Ishikawa (cell line): ENCODE measurements around the gene KRT17.

Experiments
- CEBPB ChIP-seq: IDR thresholded peaks from 2 replicates; pipeline ENCODE4 v1.6.1; 2012
- CREB1 ChIP-seq: IDR thresholded peaks from 2 replicates; pipeline ENCODE4 v1.6.1; 2012; ENCODE audit warnings: low read depth
- EGR1 ChIP-seq: IDR thresholded peaks from 2 replicates; pipeline ENCODE4 v1.6.1; 2012
- EP300 ChIP-seq: IDR thresholded peaks from 2 replicates; pipeline ENCODE4 v1.6.1; 2012; ENCODE audit warnings: borderline replicate concordance
- FOXM1 ChIP-seq: IDR thresholded peaks from 2 replicates; pipeline ENCODE4 v1.6.1; 2012; ENCODE audit warnings: low read depth, borderline replicate concordance
- MAX ChIP-seq: IDR thresholded peaks from 2 replicates; pipeline ENCODE4 v1.6.1; 2012
- NFIC ChIP-seq: IDR thresholded peaks from 2 replicates; pipeline ENCODE4 v1.6.1; 2012
- RAD21 ChIP-seq: IDR thresholded peaks from 2 replicates; pipeline ENCODE4 v1.6.1; 2012; ENCODE audit warnings: low read depth
- REST ChIP-seq: IDR thresholded peaks from 2 replicates; pipeline ENCODE4 v1.6.1; 2012; ENCODE audit warnings: low read depth, mild to moderate bottlenecking
- TAF1 ChIP-seq: IDR thresholded peaks from 2 replicates; pipeline ENCODE4 v1.6.1; 2012; ENCODE audit warnings: low read depth, mild to moderate bottlenecking
- TCF12 ChIP-seq: IDR thresholded peaks from 2 replicates; pipeline ENCODE4 v1.6.1; 2012; ENCODE audit warnings: low read depth
- TEAD4 ChIP-seq: IDR thresholded peaks from 2 replicates; pipeline ENCODE4 v1.6.1; 2012
- USF1 ChIP-seq: IDR thresholded peaks from 2 replicates; pipeline ENCODE4 v1.6.1; 2012
- YY1 ChIP-seq: IDR thresholded peaks from 2 replicates; pipeline ENCODE4 v1.6.1; 2012; ENCODE audit warnings: low read depth
- ZBTB7A ChIP-seq: IDR thresholded peaks from 2 replicates; pipeline ENCODE4 v1.6.1; 2012; ENCODE audit warnings: low read depth

The KRT17 gene

DNA sequence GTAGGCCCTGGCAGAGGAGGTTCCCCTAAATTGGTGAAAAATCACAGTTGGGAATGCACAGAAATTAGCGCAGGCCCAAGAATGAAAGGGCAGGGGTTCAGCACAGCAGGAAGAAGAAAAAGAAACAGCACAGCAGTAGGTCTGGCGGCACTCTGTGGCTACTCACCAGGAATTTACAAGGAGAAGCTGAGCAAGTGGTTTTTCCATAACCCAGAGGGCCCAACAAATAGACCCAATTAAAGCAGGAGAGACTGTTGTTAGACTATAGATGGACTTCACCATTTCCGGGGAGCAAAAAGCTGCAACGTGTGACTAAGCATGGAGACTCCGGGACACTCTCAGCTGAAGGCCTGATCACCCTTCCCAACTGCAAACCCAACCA is 2.5 kb upstream of the KRT17 start:
- TF ChIP-seq TCF12 (peak; percentile 33; the same call in 1 of the 2 replicates), TEAD4 (peak; percentile 37; the same call in 1 of the 2 replicates), EP300 (peak; percentile 56; the same call in 1 of the 2 replicates)

- TF ChIP-seq ZBTB7A = peak; percentile 55; the same call in 1 of the 2 replicates
These were observed 1.9 kb upstream of the KRT17 start for GRCh38 chr17:41626028-41626913.

DNA sequence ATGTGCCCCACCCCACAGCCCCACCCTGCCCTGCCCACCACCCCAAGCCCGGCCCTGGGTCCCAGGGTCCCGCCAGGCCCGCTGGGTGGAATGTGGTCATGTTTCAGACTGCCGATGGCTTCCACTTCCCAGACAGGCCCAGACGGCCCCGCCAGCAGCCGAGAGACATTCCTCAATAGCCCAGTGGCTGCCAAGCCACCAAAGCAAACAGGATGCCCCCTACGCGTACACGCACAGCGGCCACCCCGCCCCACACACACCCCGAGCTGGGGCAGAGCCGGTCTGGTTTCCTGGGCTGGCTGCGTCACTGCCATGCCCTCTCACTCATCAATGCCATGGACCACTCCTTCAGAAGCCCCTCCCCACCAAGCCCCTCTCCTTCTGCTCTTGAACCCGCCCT is 1.2 kb upstream of the KRT17 start:
- no peak for TF ChIP-seq RAD21
- peak; percentile 82 for TF ChIP-seq EP300
- 0 out of 2 replicates have a peak, but pooled peaks have one; percentile 6 for TF ChIP-seq ZBTB7A
- TF ChIP-seq TEAD4 = peak; percentile 64
- TF ChIP-seq NFIC = peak; percentile 74
- peak; percentile 44; the same call in 1 of the 2 replicates for TF ChIP-seq FOXM1
- TF ChIP-seq TAF1 = no peak
- peak; percentile 80 for TF ChIP-seq TCF12

- TF ChIP-seq EGR1 = no peak
- no peak for TF ChIP-seq CEBPB
- TF ChIP-seq YY1 = no peak
- no peak for TF ChIP-seq RAD21
- no peak for TF ChIP-seq TAF1
- no peak for TF ChIP-seq ZBTB7A
- TF ChIP-seq CREB1 = no peak
These were observed 2.5 kb downstream of the KRT17 start for GRCh38 chr17:41621916-41622315.

DNA sequence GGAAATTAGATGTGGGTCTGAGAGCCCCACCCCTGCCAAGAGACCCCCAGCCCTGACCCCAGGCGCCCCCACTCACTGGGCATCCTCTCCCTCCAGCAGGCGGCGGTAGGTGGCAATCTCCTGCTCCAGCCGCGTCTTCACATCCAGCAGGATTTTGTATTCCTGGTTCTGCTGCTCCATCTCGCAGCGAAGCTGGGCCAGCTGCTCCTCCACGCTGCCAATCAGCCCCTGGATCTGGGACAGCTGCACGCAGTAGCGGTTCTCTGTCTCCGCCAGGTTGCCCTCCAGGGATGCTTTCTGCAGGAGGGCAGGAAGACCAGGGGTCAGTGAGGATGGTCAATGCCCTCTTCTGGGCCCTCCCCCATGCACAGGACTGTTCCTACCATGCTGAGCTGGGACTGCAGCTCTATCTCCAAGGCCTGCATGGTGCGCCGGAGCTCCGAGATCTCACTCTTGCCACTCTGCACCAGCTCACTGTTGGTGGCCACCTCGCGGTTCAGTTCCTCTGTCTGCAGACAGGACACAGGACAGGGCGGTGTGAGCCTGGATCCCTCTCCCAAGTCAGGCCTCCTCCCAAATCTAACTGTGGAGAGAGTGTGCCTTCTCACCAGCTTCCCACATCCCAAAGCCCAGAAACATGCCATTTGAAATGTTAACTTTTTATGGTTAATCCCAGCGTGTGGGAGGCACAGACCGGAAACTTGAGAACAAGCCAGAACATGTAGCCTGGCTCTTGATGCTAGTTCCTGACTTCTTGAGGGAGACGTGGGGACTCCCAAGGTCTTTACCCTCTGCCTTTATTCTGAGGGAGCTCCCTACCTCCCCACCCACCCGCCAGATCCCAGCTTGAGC is 3.6 kb downstream of the KRT17 start:
- no peak for TF ChIP-seq TAF1
- TF ChIP-seq TEAD4 = no peak
- no peak for TF ChIP-seq EGR1
- TF ChIP-seq ZBTB7A = no peak
- TF ChIP-seq FOXM1 = no peak
- no peak for TF ChIP-seq USF1
- TF ChIP-seq CREB1 = no peak
- no peak for TF ChIP-seq TCF12
- no peak for TF ChIP-seq NFIC
- no peak for TF ChIP-seq MAX
- no peak for TF ChIP-seq CEBPB
- TF ChIP-seq RAD21 = no peak
- TF ChIP-seq YY1 = no peak
- no peak for TF ChIP-seq REST
- TF ChIP-seq EP300 = no peak

GRCh38 chr17:41619036-41619926 is 5.1 kb downstream of the KRT17 start:
- TF ChIP-seq TCF12 = no peak
- TF ChIP-seq REST = no peak
- no peak for TF ChIP-seq EGR1
- TF ChIP-seq ZBTB7A = no peak
- no peak for TF ChIP-seq YY1
- no peak for TF ChIP-seq TEAD4
- no peak for TF ChIP-seq MAX
- no peak for TF ChIP-seq NFIC
- TF ChIP-seq TAF1 = no peak
- TF ChIP-seq CEBPB = no peak
- TF ChIP-seq FOXM1 = no peak
- no peak for TF ChIP-seq EP300
